AG04449 (cell line): ENCODE data around the gene NARF.
"Not testable (repeated sequence)": the region's sequence is repeated elsewhere in the genome, so short reads cannot be mapped to it uniquely, and the experiment has no call there.

Experiments used
- CTCF ChIA-PET: fragments of 350-600 bp; formaldehyde crosslinking; extraction: SDS; loops from one replicate; lab custom pipeline; 2021; ENCODE audit warnings: antibody characterized with exemption; lab: Yijun Ruan, JAX
- POLR2A ChIA-PET: fragments of 400-600, 350-600 bp; formaldehyde crosslinking; extraction: SDS; loops from one replicate; lab custom pipeline; 2020; ENCODE audit warnings: antibody characterized with exemption, inconsistent platforms; lab: Yijun Ruan, JAX
- DNase-seq: peaks from one replicate; pipeline ENCODE4 v3.0.0-alpha.2; 2010; ENCODE audit warnings: low read depth, low spot score
- H3K4me3 ChIP-seq: 2 replicates; pipeline ENCODE4 v1.5.1; 2011; ENCODE audit warnings: low read depth, mild to moderate bottlenecking, control low read depth, low read length
- TF ChIP-seq, protein P1 (sequence below): IDR thresholded peaks from one replicate; pipeline ENCODE4 v1.5.1; 2011; ENCODE audit warnings: mild to moderate bottlenecking, moderate library complexity, low read length, control low read depth, inconsistent platforms; ENCODE audit not compliant: insufficient read depth; ENCODE audit errors: missing control alignments

Gene NARF

DNA sequence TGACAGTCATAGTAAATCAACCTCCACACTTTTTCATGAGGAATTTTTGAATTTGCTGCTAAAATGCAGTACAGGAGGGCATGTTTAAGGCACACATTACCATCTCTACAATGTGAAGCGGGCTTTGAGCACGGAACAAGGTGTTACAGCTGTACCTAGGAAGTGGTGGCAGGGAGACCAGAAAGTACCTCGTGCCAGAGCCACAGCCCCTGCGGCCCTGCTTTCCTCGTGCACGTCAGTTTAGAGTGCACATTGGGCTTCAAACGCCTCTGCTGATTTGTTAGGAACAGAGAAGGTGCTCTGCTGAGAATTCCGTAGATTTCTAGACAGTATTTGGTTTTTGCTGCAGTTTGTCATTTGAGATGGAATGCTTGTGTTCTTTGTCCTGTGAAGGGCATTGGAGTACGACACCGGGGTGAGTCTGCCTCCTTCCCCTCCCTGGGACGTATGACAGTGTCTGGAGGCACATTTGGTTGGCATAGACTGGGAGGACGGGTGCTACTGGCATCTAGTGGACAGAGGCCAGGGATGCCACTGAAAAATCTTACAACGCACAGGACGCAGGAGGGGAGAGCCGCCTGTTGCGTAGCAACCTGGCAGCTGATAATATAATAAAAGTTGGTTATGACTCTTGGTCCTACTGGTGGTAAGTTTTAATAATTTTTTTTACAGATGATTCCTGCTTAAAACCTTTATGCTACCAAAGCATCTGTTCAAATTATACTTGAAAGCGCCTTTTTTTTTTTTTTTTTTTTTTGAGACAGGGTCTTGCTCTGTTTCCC, 70.1 kb downstream of the NARF start:
- CTCF ChIA-PET, result interaction anchor here (0.8 to 4.0 kb wide), 4 partner anchors 17 to 178 kb away, joined by 3 to 22 read pairs (median 6); no protein-coding TSS in a partner anchor
- no peak overlapping the region for H3K4me3 ChIP-seq
- no peak for DNase-seq
- POLR2A ChIA-PET, result no interaction called here
- TF ChIP-seq, protein P1, sequence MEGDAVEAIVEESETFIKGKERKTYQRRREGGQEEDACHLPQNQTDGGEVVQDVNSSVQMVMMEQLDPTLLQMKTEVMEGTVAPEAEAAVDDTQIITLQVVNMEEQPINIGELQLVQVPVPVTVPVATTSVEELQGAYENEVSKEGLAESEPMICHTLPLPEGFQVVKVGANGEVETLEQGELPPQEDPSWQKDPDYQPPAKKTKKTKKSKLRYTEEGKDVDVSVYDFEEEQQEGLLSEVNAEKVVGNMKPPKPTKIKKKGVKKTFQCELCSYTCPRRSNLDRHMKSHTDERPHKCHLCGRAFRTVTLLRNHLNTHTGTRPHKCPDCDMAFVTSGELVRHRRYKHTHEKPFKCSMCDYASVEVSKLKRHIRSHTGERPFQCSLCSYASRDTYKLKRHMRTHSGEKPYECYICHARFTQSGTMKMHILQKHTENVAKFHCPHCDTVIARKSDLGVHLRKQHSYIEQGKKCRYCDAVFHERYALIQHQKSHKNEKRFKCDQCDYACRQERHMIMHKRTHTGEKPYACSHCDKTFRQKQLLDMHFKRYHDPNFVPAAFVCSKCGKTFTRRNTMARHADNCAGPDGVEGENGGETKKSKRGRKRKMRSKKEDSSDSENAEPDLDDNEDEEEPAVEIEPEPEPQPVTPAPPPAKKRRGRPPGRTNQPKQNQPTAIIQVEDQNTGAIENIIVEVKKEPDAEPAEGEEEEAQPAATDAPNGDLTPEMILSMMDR, result no peak

DNA sequence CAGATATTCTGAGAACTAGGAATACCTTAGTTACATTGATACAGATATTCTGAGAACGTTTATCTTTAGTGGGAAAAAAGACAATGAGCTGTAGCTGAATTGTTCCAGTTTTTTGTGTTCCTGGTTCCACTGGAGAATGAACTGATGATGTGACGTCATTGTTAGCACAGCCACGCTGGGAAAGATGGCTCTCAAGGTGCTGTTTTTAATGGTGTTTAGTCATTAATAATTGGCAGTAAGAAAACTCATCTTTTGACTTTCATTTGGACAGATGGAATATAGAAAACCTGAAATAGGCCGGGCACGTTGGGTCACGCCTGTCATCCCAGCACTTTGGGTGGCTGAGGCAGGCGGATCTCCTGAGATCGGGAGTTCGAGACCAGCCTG, 71.4 kb downstream of the NARF start:
- TF ChIP-seq, protein P1, result no peak
- ChIA-PET POLR2A (no interaction called here), CTCF (interaction anchor here (2.0 to 4.0 kb wide), 2 partner anchors 9 to 24 kb away, joined by 9 to 22 read pairs; no protein-coding TSS in a partner anchor)
- no peak for DNase-seq
- H3K4me3 ChIP-seq, result no peak overlapping the region

- CTCF ChIA-PET, result interaction anchor here (1.7 to 4.0 kb wide), 3 partner anchors 10 to 23 kb away, joined by 7 to 22 read pairs (median 9); no protein-coding TSS in a partner anchor
- TF ChIP-seq, protein P1, result no peak
- no peak for DNase-seq
- POLR2A ChIA-PET, result interaction anchor here (0.9 kb wide), 1 partner anchor 12 kb away, joined by 4 read pairs; the partner anchor contains the start of gene FOXK2
- no peak overlapping the region for H3K4me3 ChIP-seq
These were observed 72.9 kb downstream of the NARF start for GRCh38 chr17:82531431-82531881.

DNA sequence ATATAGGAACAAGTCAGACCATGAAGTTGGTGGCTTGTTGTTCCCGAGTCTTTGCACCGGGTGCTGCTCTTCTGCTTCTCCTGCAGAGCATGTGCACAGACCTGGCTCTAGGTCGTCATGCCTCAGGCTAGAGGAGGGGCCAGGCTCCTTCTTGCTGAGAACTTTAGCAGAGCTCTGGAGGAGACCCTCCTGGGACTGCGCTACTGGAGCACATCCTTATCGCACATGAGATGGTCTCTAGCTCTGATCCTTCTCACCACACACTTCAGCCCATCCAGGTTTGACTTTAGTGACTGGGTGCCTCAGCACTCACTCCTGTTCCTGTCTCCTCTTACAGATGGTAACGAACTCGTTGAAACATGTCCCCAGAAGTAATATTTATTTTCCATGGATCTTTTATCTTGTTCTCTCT, 75.9 kb downstream of the NARF start:
- CTCF ChIA-PET, result interaction anchor here (3.0 to 6.9 kb wide), 3 partner anchors 13 to 20 kb away, joined by 19 to 46 read pairs (median 24); partner anchors contain the start of gene FOXK2
- no peak for DNase-seq
- H3K4me3 ChIP-seq, result no peak overlapping the region
- TF ChIP-seq, protein P1, result no peak
- POLR2A ChIA-PET, result no interaction called here

GRCh38 chr17:82536512-82537201, 78.1 kb downstream of the NARF start:
- no peak for DNase-seq
- ChIA-PET CTCF (interaction anchor here (1.2 to 6.9 kb wide), 8 partner anchors 9 to 45 kb away, joined by 3 to 46 read pairs (median 6); partner anchors contain the start of gene FOXK2), POLR2A (interaction anchor here (0.6 to 3.2 kb wide), 2 partner anchors 17 to 269 kb away, joined by 3 to 11 read pairs; partner anchors contain the start of gene FOXK2)
- TF ChIP-seq, protein P1, result no peak
- peak overlapping the region; percentile 33 for H3K4me3 ChIP-seq

- POLR2A ChIA-PET, result interaction anchor here (3.2 kb wide), 1 partner anchor 17 kb away, joined by 11 read pairs; the partner anchor contains the start of gene FOXK2
- H3K4me3 ChIP-seq, DNase-seq: not testable (repeated sequence)
- CTCF ChIA-PET, result interaction anchor here (1.2 to 6.9 kb wide), 5 partner anchors 8 to 41 kb away, joined by 3 to 46 read pairs (median 6); partner anchors contain the start of gene FOXK2
These were observed 78.7 kb downstream of the NARF start for GRCh38 chr17:82537228-82537627.

- DNase-seq, POLR2A ChIA-PET, H3K4me3 ChIP-seq: not testable (repeated sequence)
- CTCF ChIA-PET, result interaction anchor here (6.9 kb wide), 1 partner anchor 15 kb away, joined by 46 read pairs; no protein-coding TSS in a partner anchor
These were observed 80.5 kb downstream of the NARF start for GRCh38 chr17:82539076-82539475.
